GM12878 (cell line): ENCODE data around the gene RAPGEF4. TPM values are rescaled to one million over a fixed set of nuclear protein-coding genes. Genes with fewer than 3 reads are reported as not detected.

ENCODE experiments used
- ATAC-seq: fragments of 200-7000 bp; cut with Tn5 transposase; 3 replicates; pipeline ENCODE4 v1.9.1; 2020; ENCODE audit warnings: mild to moderate bottlenecking, moderate library complexity
- BruUV-seq: library from RNA; stranded (reverse); fragments of 400-500 nt; replicated peaks from 2 replicates; lab custom pipeline; 2021; lab: Mats Ljungman, UMichigan
- CTCF ChIA-PET: fragments of 300-600 bp; sonication (Branson Sonifier 250); formaldehyde crosslinking; extraction: SDS; loops from one replicate; lab custom pipeline; 2021; ENCODE audit warnings: inconsistent platforms; lab: Yijun Ruan, JAX
- POLR2A ChIA-PET: fragments of 350-600 bp; formaldehyde crosslinking; extraction: SDS; loops from one replicate; lab custom pipeline; 2021; ENCODE audit warnings: inconsistent platforms; lab: Charles Lee
- RAD21 ChIA-PET: fragments of 300-600 bp; sonication (Branson Sonifier 250); formaldehyde crosslinking; loops from one replicate; lab custom pipeline; 2023; ENCODE audit warnings: antibody characterized with exemption; ENCODE audit not compliant: unreplicated experiment; lab: Charles Lee
- SMC1A ChIA-PET: fragments of 300-600 bp; sonication (Branson Sonifier 250); formaldehyde crosslinking; loops from one replicate; lab custom pipeline; 2023; ENCODE audit not compliant: unreplicated experiment, uncharacterized antibody; lab: Charles Lee
- DNase-seq: peaks from one replicate; pipeline ENCODE4 v3.0.0-alpha.2; 2011; ENCODE audit warnings: low read depth, low spot score
- FAIRE-seq: peaks from 3 replicates; lab custom pipeline; 2011; peaks lifted over from hg19 to GRCh38; lab: Jason Lieb, UNC
- H2AFZ ChIP-seq: 2 replicates; pipeline ENCODE4 v1.6.0; 2011; ENCODE audit warnings: low read depth, low read length, control low read depth; ENCODE audit not compliant: control insufficient read depth
- H3K27ac ChIP-seq: 2 replicates; pipeline ENCODE4 v1.5.1; 2011; ENCODE audit warnings: control low read depth; ENCODE audit not compliant: control insufficient read depth, insufficient read depth
- H3K27me3 ChIP-seq, 2 experiments: replicated peaks in 1 of 2; 2 replicates each; pipeline versions ENCODE4 v1.6.0 to v1.6.1; 2011; ENCODE audit warnings: low read length in 1 of 2; ENCODE audit not compliant: control insufficient read depth in 2 of 2, insufficient read depth in 2 of 2
- H3K36me3 ChIP-seq, 2 experiments: 2 replicates each; pipeline ENCODE4 v1.5.1; 2011; ENCODE audit warnings: low read length in 1 of 2; ENCODE audit not compliant: control insufficient read depth in 2 of 2, insufficient read depth in 2 of 2
- H3K4me1 ChIP-seq: 2 replicates; pipeline ENCODE4 v1.6.1; 2011; ENCODE audit warnings: mild to moderate bottlenecking, low read length, moderate library complexity, mixed read lengths; ENCODE audit not compliant: control insufficient read depth, insufficient read depth
- H3K4me2 ChIP-seq: 2 replicates; pipeline ENCODE4 v1.6.0; 2011; ENCODE audit warnings: control low read depth; ENCODE audit not compliant: control insufficient read depth, insufficient read depth
- H3K4me3 ChIP-seq: fragments of 200-600 bp; sonication (generic); 2 replicates; pipeline ENCODE4 v1.5.1; 2016
- H3K79me2 ChIP-seq: 2 replicates; pipeline ENCODE4 v1.6.0; 2011; ENCODE audit warnings: low read length; ENCODE audit not compliant: control insufficient read depth, insufficient read depth
- H3K9ac ChIP-seq: 2 replicates; pipeline ENCODE4 v1.8.0; 2011; ENCODE audit warnings: low read length, control low read depth, mixed read lengths; ENCODE audit not compliant: control insufficient read depth, insufficient read depth
- H3K9me3 ChIP-seq: replicated peaks from 3 replicates; pipeline ENCODE4 v1.5.1; 2011; ENCODE audit warnings: mild to moderate bottlenecking, low read length; ENCODE audit not compliant: control insufficient read depth, insufficient read depth
- H4K20me1 ChIP-seq: 2 replicates; pipeline ENCODE4 v1.6.0; 2011; ENCODE audit not compliant: control insufficient read depth, insufficient read depth
- CEBPB ChIP-seq, 2 experiments: fragments of 150-350 bp in 1 of 2; IDR thresholded peaks; 2 replicates each; pipeline ENCODE4 v1.6.1; 2012 to 2014; ENCODE audit warnings: low read depth in 2 of 2, low read length in 2 of 2, borderline replicate concordance in 1 of 2, inconsistent platforms in 1 of 2
- EED ChIP-seq: sonication (generic); IDR thresholded peaks from 2 replicates; pipeline ENCODE4 v1.6.1; 2016; ENCODE audit warnings: antibody characterized with exemption, low read depth
- IKZF2 ChIP-seq, 2 experiments: fragments of 450-650 bp; IDR thresholded peaks; 2 replicates each; pipeline ENCODE4 v1.6.1; 2017; ENCODE audit warnings: mild to moderate bottlenecking in 2 of 2, moderate library complexity in 2 of 2
- POLR2AphosphoS5 ChIP-seq: IDR thresholded peaks from 2 replicates; pipeline ENCODE4 v1.6.1; 2011; ENCODE audit warnings: mild to moderate bottlenecking, low read length, inconsistent platforms
- SPI1 ChIP-seq: IDR thresholded peaks from 2 replicates; pipeline ENCODE4 v1.6.1; 2011; ENCODE audit warnings: low read depth, mild to moderate bottlenecking, low read length, moderate library complexity, borderline replicate concordance; ENCODE audit not compliant: insufficient read depth
- SUPT20H ChIP-seq: IDR thresholded peaks from 2 replicates; pipeline ENCODE4 v1.6.1; 2011; ENCODE audit warnings: low read depth, mild to moderate bottlenecking, low read length, moderate library complexity, borderline replicate concordance; ENCODE audit not compliant: control insufficient read depth
- ZNF217 ChIP-seq: fragments of 450-650 bp; IDR thresholded peaks from 2 replicates; pipeline ENCODE4 v1.6.1; 2017; ENCODE audit warnings: antibody characterized with exemption, mild to moderate bottlenecking
- ZNF24 ChIP-seq: fragments of 450-650 bp; IDR thresholded peaks from 2 replicates; pipeline ENCODE4 v1.6.1; 2017; ENCODE audit warnings: antibody characterized with exemption, mild to moderate bottlenecking
- WGBS: methylation state at CpG from one replicate; pipeline ENCODE4 v1.1.6; 2016; ENCODE audit warnings: low lambda C conversion rate; ENCODE audit not compliant: insufficient replicate concordance, insufficient coverage; ENCODE audit errors: missing lambda C conversion rate; 5-methylcytosine and 5-hydroxymethylcytosine counted together
- in situ Hi-C: fragments of 300-500 bp; cut with MboI; formaldehyde crosslinking; loops from 9 replicates; pipeline ENCODE4 v1.14.3; 2018; ENCODE audit warnings: mixed read lengths
- intact Hi-C: fragments of 100-400 bp; cut with micrococcal nuclease; formaldehyde crosslinking; loops from one replicate; pipeline ENCODE4 v1.14.2; 2022; ENCODE audit not compliant: unreplicated experiment
- polyA plus RNA-seq, 11 experiments: library from polyadenylated mRNA; depleted of rRNA in 4 of 11; unstranded in 6 of 11; stranded (reverse) in 5 of 11; fragments of >200 nt; fragmentation: Nextera tagmentation in 4 of 11; fragmentation: Illumina TruSeq in 1 of 11; extraction: Ambion mirVana in 4 of 11; extraction: Trizol in 1 of 11; gene quantifications; 1 replicate in 1 of 11; 2 replicates in 10 of 11; pipeline versions ENCODE4 v1.2.1 to v1.2.3, GENCODE V29; 2011 to 2016; ENCODE audit warnings: inconsistent platforms in 2 of 11, missing spikeins in 2 of 11, low read depth in 1 of 11
- total RNA-seq, 4 experiments: library from RNA; depleted of rRNA in 3 of 4; stranded (reverse); fragments of >200 nt in 3 of 4; fragmentation: Illumina TruSeq in 1 of 4; extraction: Trizol in 1 of 4; gene quantifications; 2 replicates each; pipeline versions ENCODE4 v1.2.1 to v1.2.3, GENCODE V29; 2013 to 2021
- TF ChIP-seq, protein P1 (sequence below): IDR thresholded peaks from 2 replicates; pipeline ENCODE4 v1.6.1; 2012; ENCODE audit warnings: low read depth, low read length, improper control_type of control experiment
- TF ChIP-seq, protein P2 (sequence below): fragments of 450-650 bp; IDR thresholded peaks from 2 replicates; pipeline ENCODE4 v1.6.1; 2018; ENCODE audit warnings: borderline replicate concordance, mild to moderate bottlenecking; ENCODE audit not compliant: partially characterized antibody
- TF ChIP-seq, protein P3 (sequence below): fragments of 450-650 bp; IDR thresholded peaks from 2 replicates; pipeline ENCODE4 v1.6.1; 2016; ENCODE audit warnings: mild to moderate bottlenecking
- TF ChIP-seq, protein P4 (sequence below): fragments of 450-650 bp; IDR thresholded peaks from 2 replicates; pipeline ENCODE4 v1.6.1; 2017; ENCODE audit warnings: mild to moderate bottlenecking, moderate library complexity

Gene RAPGEF4
- total and polyA plus RNA-seq, 10 of the 15 experiments (the other 5 are each of a cell fraction or from before 2014, with no cell fraction given): 0.18 TPM; not detected in 8

DNA sequence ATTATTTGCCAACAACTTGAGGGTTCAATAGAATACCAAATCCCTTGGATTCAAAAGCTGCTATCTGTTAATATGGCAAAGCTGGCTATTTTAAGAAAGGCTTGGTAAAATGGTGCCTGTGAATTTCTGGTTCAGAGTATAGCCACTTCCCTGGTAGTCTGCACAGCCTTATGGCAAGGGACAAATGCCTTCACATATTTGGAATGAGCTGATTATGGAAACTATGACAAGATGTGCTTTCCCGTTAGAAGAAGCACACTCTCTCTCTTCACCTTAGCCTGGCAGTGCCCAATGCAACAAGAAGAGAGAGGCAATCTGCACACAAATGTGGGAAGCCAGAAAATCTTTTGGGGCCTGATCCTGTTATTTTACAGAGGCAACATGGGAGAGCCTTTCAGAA is 292.5 kb downstream of the RAPGEF4 start (continued):
- TF ChIP-seq, protein P1, sequence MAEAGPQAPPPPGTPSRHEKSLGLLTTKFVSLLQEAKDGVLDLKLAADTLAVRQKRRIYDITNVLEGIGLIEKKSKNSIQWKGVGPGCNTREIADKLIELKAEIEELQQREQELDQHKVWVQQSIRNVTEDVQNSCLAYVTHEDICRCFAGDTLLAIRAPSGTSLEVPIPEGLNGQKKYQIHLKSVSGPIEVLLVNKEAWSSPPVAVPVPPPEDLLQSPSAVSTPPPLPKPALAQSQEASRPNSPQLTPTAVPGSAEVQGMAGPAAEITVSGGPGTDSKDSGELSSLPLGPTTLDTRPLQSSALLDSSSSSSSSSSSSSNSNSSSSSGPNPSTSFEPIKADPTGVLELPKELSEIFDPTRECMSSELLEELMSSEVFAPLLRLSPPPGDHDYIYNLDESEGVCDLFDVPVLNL: no peak
- TF ChIP-seq, protein P2, sequence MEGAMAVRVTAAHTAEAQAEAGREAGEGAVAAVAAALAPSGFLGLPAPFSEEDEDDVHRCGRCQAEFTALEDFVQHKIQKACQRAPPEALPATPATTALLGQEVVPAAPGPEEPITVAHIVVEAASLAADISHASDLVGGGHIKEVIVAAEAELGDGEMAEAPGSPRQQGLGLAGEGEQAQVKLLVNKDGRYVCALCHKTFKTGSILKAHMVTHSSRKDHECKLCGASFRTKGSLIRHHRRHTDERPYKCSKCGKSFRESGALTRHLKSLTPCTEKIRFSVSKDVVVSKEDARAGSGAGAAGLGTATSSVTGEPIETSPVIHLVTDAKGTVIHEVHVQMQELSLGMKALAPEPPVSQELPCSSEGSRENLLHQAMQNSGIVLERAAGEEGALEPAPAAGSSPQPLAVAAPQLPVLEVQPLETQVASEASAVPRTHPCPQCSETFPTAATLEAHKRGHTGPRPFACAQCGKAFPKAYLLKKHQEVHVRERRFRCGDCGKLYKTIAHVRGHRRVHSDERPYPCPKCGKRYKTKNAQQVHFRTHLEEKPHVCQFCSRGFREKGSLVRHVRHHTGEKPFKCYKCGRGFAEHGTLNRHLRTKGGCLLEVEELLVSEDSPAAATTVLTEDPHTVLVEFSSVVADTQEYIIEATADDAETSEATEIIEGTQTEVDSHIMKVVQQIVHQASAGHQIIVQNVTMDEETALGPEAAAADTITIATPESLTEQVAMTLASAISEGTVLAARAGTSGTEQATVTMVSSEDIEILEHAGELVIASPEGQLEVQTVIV: no peak
- TF ChIP-seq, protein P3, sequence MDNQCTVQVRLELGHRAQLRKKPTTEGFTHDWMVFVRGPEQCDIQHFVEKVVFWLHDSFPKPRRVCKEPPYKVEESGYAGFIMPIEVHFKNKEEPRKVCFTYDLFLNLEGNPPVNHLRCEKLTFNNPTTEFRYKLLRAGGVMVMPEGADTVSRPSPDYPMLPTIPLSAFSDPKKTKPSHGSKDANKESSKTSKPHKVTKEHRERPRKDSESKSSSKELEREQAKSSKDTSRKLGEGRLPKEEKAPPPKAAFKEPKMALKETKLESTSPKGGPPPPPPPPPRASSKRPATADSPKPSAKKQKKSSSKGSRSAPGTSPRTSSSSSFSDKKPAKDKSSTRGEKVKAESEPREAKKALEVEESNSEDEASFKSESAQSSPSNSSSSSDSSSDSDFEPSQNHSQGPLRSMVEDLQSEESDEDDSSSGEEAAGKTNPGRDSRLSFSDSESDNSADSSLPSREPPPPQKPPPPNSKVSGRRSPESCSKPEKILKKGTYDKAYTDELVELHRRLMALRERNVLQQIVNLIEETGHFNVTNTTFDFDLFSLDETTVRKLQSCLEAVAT: no peak
- TF ChIP-seq ZNF24: no peak
- TF ChIP-seq POLR2AphosphoS5: no peak
- TF ChIP-seq SUPT20H: no peak
- TF ChIP-seq, all 136 proteins: peak for 0

DNA sequence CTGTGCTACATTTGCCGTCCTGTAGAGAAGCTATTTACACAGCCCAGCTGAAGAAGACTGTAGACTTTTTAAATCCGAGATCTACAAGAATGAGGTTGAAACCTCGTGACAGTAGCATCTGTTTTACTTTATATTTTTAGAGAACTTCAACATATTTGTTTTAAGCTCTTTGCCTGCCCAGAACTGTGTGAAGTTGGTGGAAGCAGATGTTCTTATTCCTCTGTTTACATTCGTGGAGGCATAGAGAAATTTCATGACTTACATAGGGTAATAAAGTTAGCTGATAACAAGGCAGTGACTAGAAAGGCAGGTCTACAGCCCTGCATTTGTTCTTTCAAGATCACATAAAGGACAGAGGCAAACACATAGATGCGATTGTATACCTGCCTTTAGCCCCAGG is 293.0 kb downstream of the RAPGEF4 start:
- CTCF ChIA-PET: interaction anchor here (0.9 to 6.9 kb wide), 17 partner anchors 11 to 423 kb away, joined by 3 to 132 read pairs (median 6); no protein-coding TSS in a partner anchor
- H3K36me3 ChIP-seq: no peaks in the 10 kb centered on the region
- no peak overlapping the region for H3K27ac ChIP-seq
- no peak for DNase-seq
- H3K9ac ChIP-seq: no peak overlapping the region
- H4K20me1 ChIP-seq: no peaks in the 10 kb centered on the region
- no TSS peak for BruUV-seq
- ATAC-seq: no peak
- intact Hi-C loops: loop anchor here (5.0 to 10.0 kb wide), 2 partner anchors 366 to 1314 kb away; no protein-coding TSS in a partner anchor
- no peak overlapping the region for H3K4me2 ChIP-seq
- POLR2A ChIA-PET: no interaction called here
- no peaks in the 10 kb centered on the region for H3K9me3 ChIP-seq
- H3K79me2 ChIP-seq: no peaks in the 10 kb centered on the region
- 47% methylated on average over 5 of the region's 5 CpGs for WGBS
- no peak for FAIRE-seq
- H2AFZ ChIP-seq: no peak overlapping the region
- no peak overlapping the region for H3K4me3 ChIP-seq
- SMC1A ChIA-PET: interaction anchor here (0.8 to 5.9 kb wide), 10 partner anchors 12 to 547 kb away, joined by 3 to 62 read pairs (median 4); no protein-coding TSS in a partner anchor
- RAD21 ChIA-PET: interaction anchor here (1.0 to 3.9 kb wide), 3 partner anchors 180 to 369 kb away, joined by 3 to 42 read pairs (median 8); no protein-coding TSS in a partner anchor
- in situ Hi-C loops: loop anchor here (5.0 kb wide), 1 partner anchor 184 kb away; no protein-coding TSS in a partner anchor
- no peaks in the 10 kb centered on the region for H3K4me1 ChIP-seq
- H3K27me3 ChIP-seq: no peaks in the 10 kb centered on the region; a peak in 2 of 4 replicates
- no peak for TF ChIP-seq IKZF2 (IDR thresholded peaks at IDR 0.05)
- no peak for TF ChIP-seq ZNF24
- TF ChIP-seq SPI1: no peak
- TF ChIP-seq EED: no peak
- no peak for TF ChIP-seq ZNF217
- no peak for TF ChIP-seq CEBPB (IDR thresholded peaks at IDR 0.05; ENCODE audit: borderline replicate concordance in 1 of 2, low read depth in 2 of 2, low read length in 2 of 2)
- TF ChIP-seq, protein P4, sequence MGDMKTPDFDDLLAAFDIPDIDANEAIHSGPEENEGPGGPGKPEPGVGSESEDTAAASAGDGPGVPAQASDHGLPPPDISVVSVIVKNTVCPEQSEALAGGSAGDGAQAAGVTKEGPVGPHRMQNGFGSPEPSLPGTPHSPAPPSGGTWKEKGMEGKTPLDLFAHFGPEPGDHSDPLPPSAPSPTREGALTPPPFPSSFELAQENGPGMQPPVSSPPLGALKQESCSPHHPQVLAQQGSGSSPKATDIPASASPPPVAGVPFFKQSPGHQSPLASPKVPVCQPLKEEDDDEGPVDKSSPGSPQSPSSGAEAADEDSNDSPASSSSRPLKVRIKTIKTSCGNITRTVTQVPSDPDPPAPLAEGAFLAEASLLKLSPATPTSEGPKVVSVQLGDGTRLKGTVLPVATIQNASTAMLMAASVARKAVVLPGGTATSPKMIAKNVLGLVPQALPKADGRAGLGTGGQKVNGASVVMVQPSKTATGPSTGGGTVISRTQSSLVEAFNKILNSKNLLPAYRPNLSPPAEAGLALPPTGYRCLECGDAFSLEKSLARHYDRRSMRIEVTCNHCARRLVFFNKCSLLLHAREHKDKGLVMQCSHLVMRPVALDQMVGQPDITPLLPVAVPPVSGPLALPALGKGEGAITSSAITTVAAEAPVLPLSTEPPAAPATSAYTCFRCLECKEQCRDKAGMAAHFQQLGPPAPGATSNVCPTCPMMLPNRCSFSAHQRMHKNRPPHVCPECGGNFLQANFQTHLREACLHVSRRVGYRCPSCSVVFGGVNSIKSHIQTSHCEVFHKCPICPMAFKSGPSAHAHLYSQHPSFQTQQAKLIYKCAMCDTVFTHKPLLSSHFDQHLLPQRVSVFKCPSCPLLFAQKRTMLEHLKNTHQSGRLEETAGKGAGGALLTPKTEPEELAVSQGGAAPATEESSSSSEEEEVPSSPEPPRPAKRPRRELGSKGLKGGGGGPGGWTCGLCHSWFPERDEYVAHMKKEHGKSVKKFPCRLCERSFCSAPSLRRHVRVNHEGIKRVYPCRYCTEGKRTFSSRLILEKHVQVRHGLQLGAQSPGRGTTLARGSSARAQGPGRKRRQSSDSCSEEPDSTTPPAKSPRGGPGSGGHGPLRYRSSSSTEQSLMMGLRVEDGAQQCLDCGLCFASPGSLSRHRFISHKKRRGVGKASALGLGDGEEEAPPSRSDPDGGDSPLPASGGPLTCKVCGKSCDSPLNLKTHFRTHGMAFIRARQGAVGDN: no peak
